ENCODE results near the gene TAS1R3. TPM values are rescaled to one million over a fixed set of nuclear protein-coding genes. Genes with fewer than 3 reads are reported as not detected.

Gene TAS1R3
- total RNA-seq, 1 experiment from 2014 or later: 0.07 TPM

DNA sequence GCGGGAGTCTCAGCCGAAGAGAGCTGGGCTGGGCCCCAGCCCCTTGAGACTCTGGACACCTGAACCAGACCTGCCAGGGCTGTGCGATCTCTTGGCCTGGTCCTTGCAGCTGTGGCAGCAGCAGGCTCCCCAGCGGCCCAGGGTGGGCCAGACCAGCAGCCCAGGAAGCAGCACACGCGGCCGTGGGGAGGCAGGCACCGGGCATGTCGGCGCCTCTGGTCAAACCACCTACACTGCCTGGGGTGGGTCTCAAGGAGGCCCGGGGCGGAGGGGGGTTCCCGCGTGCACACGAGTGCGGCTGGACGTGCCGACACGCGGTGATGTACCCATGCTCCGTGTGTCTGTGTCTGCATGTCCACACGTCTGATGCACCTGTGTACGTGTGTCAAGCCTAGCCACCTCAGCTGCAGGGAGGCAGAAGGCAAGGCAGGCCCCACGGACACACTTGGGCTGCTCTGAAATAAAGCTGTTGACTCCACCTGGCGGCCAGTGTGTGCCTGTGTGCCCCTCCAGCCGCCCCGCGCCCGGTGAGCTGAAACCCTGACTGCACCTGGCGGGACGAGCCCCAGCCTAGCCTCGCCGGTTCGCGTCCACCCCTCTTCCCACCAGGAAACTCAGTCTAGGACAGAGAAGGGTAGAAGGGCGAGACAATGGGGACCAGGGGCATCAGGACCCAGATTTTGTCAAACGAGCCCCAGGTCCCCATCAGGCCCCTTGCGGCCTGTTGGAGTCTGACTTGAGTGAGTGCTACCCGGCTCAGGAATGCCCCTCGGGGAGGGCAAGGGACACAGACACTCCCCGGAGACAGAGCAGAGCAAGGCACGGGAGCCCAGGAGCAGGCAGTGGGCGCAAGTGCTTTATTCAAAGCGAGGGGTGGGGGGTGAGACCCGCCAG, 39.3 kb upstream of the TAS1R3 start:
- intact Hi-C loops (cut with micrococcal nuclease): loop anchor here (2.0 kb wide), 2 partner anchors 169 to 307 kb away; no protein-coding TSS in a partner anchor
- Histone ChIP-seq H3K4me3 (replicated peaks in 1 of 2; ENCODE audit: low read depth in 1 of 2, low read length in 2 of 2) (no peak overlapping the region), H3K27me3 (ENCODE audit: insufficient read depth, low read length) (no peaks in the 10 kb centered on the region), H3K9me2 (ENCODE audit: insufficient read depth) (no peaks in the 10 kb centered on the region), H2AFZ (ENCODE audit: low read depth, low read length, poor library complexity, severe bottlenecking) (no peak overlapping the region), H4K20me1 (ENCODE audit: insufficient read depth) (no peaks in the 10 kb centered on the region), H3K36me3 (ENCODE audit: control insufficient read depth in 1 of 2, insufficient read depth in 2 of 2, low read length in 2 of 2) (no peaks in the 10 kb centered on the region), H3K27ac (ENCODE audit: low read depth, low read length) (peak overlapping the region; percentile 45; the same call in 1 of the 2 replicates), H3K9ac (ENCODE audit: low read length) (no peak overlapping the region), H3K4me2 (ENCODE audit: low read length) (peak overlapping the region; percentile 47), H3K9me3 (ENCODE audit: control insufficient read depth in 1 of 2, insufficient read depth in 1 of 2, low read depth in 1 of 2, low read length in 2 of 2) (no peaks in the 10 kb centered on the region), H3K4me1 (ENCODE audit: control insufficient read depth in 1 of 2, insufficient read depth in 2 of 2, low read length in 2 of 2) (peaks cover 14 to 34% of the 10 kb centered on the region in 2 experiments), H3K79me2 (ENCODE audit: insufficient read depth, low read length) (no peaks in the 10 kb centered on the region)
- ChIA-PET POLR2A (no interaction called here), RAD21 (ENCODE audit: low non-redundant PET in 1 of 2, low total read pairs in 2 of 2, uncharacterized antibody in 2 of 2, unreplicated experiment in 2 of 2) (interaction anchor here (0.7 to 1.5 kb wide), 5 partner anchors 13 to 170 kb away, joined by 3 to 7 read pairs (median 3); partner anchors contain the start of gene UBE2J2 (in 1 of the 2)), CTCF (interaction anchor here (0.7 to 2.8 kb wide), 16 partner anchors 8 to 352 kb away, joined by 3 to 30 read pairs (median 4); partner anchors contain the start of gene CCNL2)
- TF ChIP-seq POLR2A (IDR thresholded peaks at IDR 0.05; ENCODE audit: borderline replicate concordance, extremely low read depth, insufficient read depth, insufficient read length) (no peak), FOSL1 (IDR thresholded peaks at IDR 0.05; ENCODE audit: low read depth) (no peak), SRF (IDR thresholded peaks at IDR 0.05; ENCODE audit: low read depth) (no peak), RAD21 (IDR thresholded peaks at IDR 0.05; ENCODE audit: low read depth) (peak; percentile 86), SP1 (IDR thresholded peaks at IDR 0.05; ENCODE audit: low read depth) (no peak), ZNF274 (IDR thresholded peaks at IDR 0.05; ENCODE audit: low read depth, low read length) (no peak), EZH2 (IDR thresholded peaks at IDR 0.05) (no peak)
- TF ChIP-seq, protein P1, sequence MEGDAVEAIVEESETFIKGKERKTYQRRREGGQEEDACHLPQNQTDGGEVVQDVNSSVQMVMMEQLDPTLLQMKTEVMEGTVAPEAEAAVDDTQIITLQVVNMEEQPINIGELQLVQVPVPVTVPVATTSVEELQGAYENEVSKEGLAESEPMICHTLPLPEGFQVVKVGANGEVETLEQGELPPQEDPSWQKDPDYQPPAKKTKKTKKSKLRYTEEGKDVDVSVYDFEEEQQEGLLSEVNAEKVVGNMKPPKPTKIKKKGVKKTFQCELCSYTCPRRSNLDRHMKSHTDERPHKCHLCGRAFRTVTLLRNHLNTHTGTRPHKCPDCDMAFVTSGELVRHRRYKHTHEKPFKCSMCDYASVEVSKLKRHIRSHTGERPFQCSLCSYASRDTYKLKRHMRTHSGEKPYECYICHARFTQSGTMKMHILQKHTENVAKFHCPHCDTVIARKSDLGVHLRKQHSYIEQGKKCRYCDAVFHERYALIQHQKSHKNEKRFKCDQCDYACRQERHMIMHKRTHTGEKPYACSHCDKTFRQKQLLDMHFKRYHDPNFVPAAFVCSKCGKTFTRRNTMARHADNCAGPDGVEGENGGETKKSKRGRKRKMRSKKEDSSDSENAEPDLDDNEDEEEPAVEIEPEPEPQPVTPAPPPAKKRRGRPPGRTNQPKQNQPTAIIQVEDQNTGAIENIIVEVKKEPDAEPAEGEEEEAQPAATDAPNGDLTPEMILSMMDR (IDR thresholded peaks at IDR 0.05 in 2 of 3, conservative IDR thresholded peaks at IDR 0.05 in 1 of 3; ENCODE audit: borderline replicate concordance in 1 of 3, insufficient read depth in 1 of 3, low read depth in 2 of 3, low read length in 2 of 3): peak; percentile 65 to 72 (median 72)
- DNase-seq (ENCODE audit: low read depth, low spot score): no peak
- ATAC-seq: peak; percentile 75
- BruUV-seq (replicated peaks): no TSS peak

Measured in HCT116 (cell line).